Fibroblast of the aortic adventitia (primary cell): ENCODE results near the gene NEURL1B. TPM values are rescaled to one million over a fixed set of nuclear protein-coding genes. Genes with fewer than 3 reads are reported as not detected.
A peak's percentile ranks its signal among the peaks of the same experiment; 100 is the strongest.

ENCODE experiments used
- DNase-seq: peaks from one replicate; pipeline ENCODE4 v3.0.0-alpha.2; 2010; ENCODE audit warnings: low read depth
- H3K4me3 ChIP-seq: 2 replicates; pipeline ENCODE4 v1.5.1; 2011; ENCODE audit warnings: low read depth, mild to moderate bottlenecking, control low read depth, low read length, moderate library complexity
- total RNA-seq: library from RNA; depleted of rRNA; stranded (reverse); fragments of >200 nt; gene quantifications from 2 replicates; pipeline ENCODE4 v1.2.3, GENCODE V29; 2012; ENCODE audit warnings: low replicate concordance
- TF ChIP-seq, protein P1 (sequence below): IDR thresholded peaks from 2 replicates; pipeline ENCODE4 v1.5.1; 2011; ENCODE audit warnings: mild to moderate bottlenecking, low read length, control low read depth, inconsistent platforms; ENCODE audit not compliant: insufficient read depth

Gene NEURL1B
- total RNA-seq, 1 donor = 2.5 TPM

- no peak for DNase-seq
- no peak overlapping the region for H3K4me3 ChIP-seq
- TF ChIP-seq, protein P1, sequence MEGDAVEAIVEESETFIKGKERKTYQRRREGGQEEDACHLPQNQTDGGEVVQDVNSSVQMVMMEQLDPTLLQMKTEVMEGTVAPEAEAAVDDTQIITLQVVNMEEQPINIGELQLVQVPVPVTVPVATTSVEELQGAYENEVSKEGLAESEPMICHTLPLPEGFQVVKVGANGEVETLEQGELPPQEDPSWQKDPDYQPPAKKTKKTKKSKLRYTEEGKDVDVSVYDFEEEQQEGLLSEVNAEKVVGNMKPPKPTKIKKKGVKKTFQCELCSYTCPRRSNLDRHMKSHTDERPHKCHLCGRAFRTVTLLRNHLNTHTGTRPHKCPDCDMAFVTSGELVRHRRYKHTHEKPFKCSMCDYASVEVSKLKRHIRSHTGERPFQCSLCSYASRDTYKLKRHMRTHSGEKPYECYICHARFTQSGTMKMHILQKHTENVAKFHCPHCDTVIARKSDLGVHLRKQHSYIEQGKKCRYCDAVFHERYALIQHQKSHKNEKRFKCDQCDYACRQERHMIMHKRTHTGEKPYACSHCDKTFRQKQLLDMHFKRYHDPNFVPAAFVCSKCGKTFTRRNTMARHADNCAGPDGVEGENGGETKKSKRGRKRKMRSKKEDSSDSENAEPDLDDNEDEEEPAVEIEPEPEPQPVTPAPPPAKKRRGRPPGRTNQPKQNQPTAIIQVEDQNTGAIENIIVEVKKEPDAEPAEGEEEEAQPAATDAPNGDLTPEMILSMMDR = no peak
These were observed 3.2 kb downstream of the NEURL1B start for GRCh38 chr5:172644266-172644665.

GRCh38 chr5:172644711-172645110, 3.6 kb downstream of the NEURL1B start:
- no peak overlapping the region for H3K4me3 ChIP-seq
- no peak for DNase-seq
- TF ChIP-seq, protein P1 = no peak

DNA sequence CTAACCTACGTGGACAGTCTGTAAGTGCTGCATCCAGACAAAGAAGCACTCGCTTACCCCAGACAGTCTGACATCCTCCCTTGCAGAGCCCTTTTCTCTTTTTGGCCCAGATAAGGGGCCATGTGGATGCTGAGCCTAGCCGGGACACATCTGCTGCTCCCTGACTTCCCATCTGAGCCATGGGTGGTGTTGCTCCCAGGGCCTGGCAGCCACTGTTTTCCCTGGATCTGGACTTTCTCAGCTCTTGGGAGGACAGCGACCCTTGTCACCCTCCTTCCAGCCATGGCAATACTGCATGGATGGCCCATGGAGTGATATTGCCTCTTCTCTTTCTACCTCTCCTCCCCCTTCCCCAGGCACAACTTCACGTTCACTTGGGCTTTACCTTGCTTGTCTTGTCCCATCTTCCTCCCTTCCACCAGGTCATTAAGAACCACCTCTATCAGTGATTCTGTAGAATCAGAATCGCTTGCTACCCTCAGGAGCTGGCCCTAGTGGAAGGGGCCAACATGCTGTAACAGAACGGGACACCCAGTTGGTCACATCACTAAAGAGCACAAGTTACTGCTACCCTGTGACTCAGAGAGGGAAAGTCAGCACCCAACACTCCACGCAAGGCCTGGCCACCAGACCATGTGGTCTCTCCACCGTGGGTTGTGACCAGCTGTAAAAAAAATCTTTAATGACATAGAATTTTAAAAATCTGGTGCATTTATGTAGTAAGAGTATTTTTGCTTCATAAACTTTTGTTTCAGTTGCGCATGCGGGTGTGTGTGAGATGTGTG, 4.4 kb downstream of the NEURL1B start:
- no peak overlapping the region for H3K4me3 ChIP-seq
- TF ChIP-seq, protein P1 = no peak
- DNase-seq = no peak

DNA sequence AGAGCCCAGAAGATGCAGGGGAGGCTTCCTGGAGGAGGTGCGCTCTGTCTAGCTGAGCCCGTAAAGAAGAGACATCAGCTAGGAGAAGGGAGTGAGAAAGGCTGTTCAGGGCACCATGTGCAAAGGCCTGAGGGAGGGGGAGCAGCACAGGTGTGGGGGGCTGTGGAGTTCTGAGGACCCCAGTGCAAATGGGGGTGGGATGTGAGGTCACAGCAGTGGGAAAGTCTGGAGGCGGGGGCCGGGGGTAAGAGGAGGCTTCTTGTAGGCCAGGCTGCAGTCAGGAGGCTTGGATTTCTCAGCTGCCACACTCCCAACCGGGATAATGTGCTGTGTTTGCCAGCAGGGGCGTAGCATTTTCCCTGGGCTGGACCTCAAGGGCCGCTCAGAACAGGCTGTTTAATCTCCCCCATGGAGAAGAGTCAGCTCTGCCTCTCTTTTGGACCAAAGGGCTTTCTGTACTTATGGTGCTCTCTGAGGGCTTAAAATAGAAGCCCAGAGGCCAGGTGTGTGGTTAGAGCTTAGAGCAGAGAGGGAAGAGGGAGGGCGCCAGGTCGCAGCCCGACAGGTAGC, 5.7 kb downstream of the NEURL1B start:
- DNase-seq = peak; percentile 34
- TF ChIP-seq, protein P1 = peak; percentile 51
- H3K4me3 ChIP-seq = no peak overlapping the region

DNA sequence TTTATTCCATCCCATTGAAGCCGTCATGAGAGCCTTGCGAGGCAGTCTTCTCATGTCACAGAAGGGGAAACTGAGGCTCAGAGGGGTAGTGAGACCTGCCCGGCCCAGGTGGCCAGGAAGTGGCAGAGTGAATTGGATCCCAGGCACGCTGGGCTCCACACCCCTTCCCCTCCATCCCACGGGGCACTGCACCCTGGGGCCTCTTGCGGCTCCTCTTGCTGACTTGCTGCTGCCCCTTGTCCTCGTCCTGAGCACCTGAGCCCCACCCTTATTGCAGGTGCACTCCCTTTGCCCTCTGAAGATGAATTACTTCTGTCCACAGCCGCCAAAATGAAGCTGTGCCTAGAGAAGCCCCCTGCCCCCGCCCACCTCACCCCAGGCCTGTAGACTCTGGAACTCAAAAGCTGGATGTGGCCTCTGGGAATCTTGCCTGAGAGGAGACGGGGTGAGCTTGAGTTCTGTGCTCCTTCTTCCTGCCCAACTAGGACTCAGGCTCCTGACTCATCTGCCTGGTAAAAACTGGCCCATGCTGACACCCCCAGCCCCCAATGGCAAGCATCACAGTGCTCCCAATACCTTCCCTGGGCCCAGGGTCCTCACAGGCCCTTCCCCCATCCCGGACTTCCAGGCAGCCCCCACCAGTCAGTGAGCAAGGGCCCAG, 6.4 kb downstream of the NEURL1B start:
- TF ChIP-seq, protein P1 = no peak
- no peak for DNase-seq
- no peak overlapping the region for H3K4me3 ChIP-seq

DNA sequence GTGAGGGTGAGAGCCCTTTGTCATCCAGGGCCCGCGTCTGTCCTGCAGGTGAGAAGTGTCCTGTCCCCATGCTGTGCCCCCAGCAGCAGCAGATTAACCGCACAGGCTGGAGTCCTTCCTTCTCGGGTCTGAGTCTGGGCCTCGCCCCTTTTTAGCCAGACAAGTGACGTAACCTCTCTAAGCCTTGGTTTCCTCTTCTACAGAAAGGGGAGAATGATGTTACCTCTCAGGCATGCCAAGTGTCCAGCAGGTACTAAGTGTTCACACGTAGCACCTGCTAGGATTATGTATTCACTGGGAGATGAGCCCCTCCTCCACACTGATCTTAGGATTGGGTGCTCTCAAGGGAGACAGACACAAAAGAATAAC, 6.9 kb downstream of the NEURL1B start:
- TF ChIP-seq, protein P1 = no peak
- H3K4me3 ChIP-seq = no peak overlapping the region
- DNase-seq = no peak
